Fibroblast of gingiva (primary cell): Measurements from ENCODE around the gene DGKD.
"Not testable (repeated sequence)": the region's sequence is repeated elsewhere in the genome, so short reads cannot be mapped to it uniquely, and the experiment has no call there.

ENCODE experiments used
- DNase-seq: peaks from one replicate; pipeline ENCODE4 v3.0.0-alpha.2; 2011; ENCODE audit warnings: low read depth

DGKD gene

GRCh38 chr2:233360771-233361176 lies 6.5 kb downstream of the DGKD start:
- DNase-seq = no peak

- no peak for DNase-seq
Measured at GRCh38 chr2:233361297-233361696, 7.0 kb downstream of the DGKD start.

- DNase-seq = no peak
Measured at GRCh38 chr2:233362742-233363141, 8.4 kb downstream of the DGKD start.

- DNase-seq = no peak
Measured at GRCh38 chr2:233363744-233364235, 9.5 kb downstream of the DGKD start.

- no peak for DNase-seq
Measured at GRCh38 chr2:233365861-233366520, 11.7 kb downstream of the DGKD start.

- no peak for DNase-seq
Measured at GRCh38 chr2:233367586-233367985, 13.3 kb downstream of the DGKD start.

GRCh38 chr2:233368756-233369155 lies 14.5 kb downstream of the DGKD start:
- DNase-seq = no peak

GRCh38 chr2:233369462-233369861 lies 15.2 kb downstream of the DGKD start:
- no peak for DNase-seq

- DNase-seq = no peak
Measured at GRCh38 chr2:233369897-233370685, 15.8 kb downstream of the DGKD start.

- DNase-seq = no peak
Measured at GRCh38 chr2:233371641-233372040, 17.3 kb downstream of the DGKD start.

GRCh38 chr2:233372855-233373254 lies 18.6 kb downstream of the DGKD start:
- DNase-seq = no peak

- DNase-seq = no peak
Measured at GRCh38 chr2:233373316-233373715, 19.0 kb downstream of the DGKD start.

- not testable (repeated sequence) for DNase-seq
Measured at GRCh38 chr2:233374776-233375175, 20.5 kb downstream of the DGKD start.

- no peak for DNase-seq
Measured at GRCh38 chr2:233375490-233376314, 21.4 kb downstream of the DGKD start.

- DNase-seq = no peak
Measured at GRCh38 chr2:233379034-233379433, 24.7 kb downstream of the DGKD start.

GRCh38 chr2:233379441-233379840 lies 25.1 kb downstream of the DGKD start:
- DNase-seq = no peak

GRCh38 chr2:233380132-233380895 lies 26.0 kb downstream of the DGKD start:
- DNase-seq = no peak

- DNase-seq = no peak
Measured at GRCh38 chr2:233380995-233381637, 26.8 kb downstream of the DGKD start.

- no peak for DNase-seq
Measured at GRCh38 chr2:233381638-233381995, 27.3 kb downstream of the DGKD start.

GRCh38 chr2:233384015-233384414 lies 29.7 kb downstream of the DGKD start:
- DNase-seq = no peak

- no peak for DNase-seq
Measured at GRCh38 chr2:233384811-233385488, 30.7 kb downstream of the DGKD start.
